ENCODE data around the gene RFPL1.
"Not testable (repeated sequence)": the region's sequence is repeated elsewhere in the genome, so short reads cannot be mapped to it uniquely, and the experiment has no call there.

The RFPL1 gene

DNA sequence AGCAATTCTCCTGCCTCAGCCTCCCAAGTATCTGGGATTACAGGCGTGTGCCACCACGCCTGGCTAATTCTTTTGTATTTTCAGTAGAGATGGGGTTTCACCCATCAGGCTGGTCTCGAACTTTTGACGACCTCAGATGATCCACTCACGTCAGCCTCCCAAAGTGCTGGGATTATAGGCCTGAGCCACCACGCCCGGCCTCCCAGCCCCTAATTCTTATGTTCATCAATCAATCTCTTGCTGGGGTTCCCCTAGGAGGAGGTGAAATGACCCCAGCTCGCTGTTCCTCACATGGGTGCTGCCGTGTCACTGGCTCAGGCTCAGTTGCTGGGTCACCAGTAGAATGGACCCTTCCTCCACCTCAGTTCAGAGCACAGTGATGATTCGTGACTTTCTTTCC is at the start of gene RFPL1:
Gene RFPL1, plus strand, starts transcription at position 301 of the 400 bp plus-strand sequence.
- DNase-seq: not testable (repeated sequence)

DNA sequence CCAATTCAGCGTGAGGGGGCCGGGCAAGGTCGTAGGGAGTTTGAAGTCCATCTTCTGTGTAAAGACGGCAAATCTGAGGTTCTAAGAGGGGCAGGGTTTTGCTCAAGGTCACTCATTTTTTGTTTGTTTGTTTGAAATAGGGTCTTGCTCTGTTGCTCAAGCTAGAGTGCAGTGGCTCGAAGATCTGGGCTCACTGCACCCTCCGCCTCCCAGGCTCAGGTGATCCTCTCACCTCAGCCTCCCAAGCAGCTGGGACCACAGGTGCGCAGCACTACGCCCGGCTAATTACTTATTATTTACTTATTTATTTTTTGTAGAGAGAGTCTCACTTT is 49.7 kb upstream of the RFPL1 start:
- no peak for DNase-seq

GRCh38 chr22:29390270-29390669 is 48.1 kb upstream of the RFPL1 start:
- no peak for DNase-seq

- no peak for DNase-seq
Measured at GRCh38 chr22:29391546-29391945, 46.8 kb upstream of the RFPL1 start.

- DNase-seq: no peak
Measured at GRCh38 chr22:29393019-29393608, 45.3 kb upstream of the RFPL1 start.

- DNase-seq: peak; percentile 79
Measured at GRCh38 chr22:29394931-29395581, 43.3 kb upstream of the RFPL1 start.

DNA sequence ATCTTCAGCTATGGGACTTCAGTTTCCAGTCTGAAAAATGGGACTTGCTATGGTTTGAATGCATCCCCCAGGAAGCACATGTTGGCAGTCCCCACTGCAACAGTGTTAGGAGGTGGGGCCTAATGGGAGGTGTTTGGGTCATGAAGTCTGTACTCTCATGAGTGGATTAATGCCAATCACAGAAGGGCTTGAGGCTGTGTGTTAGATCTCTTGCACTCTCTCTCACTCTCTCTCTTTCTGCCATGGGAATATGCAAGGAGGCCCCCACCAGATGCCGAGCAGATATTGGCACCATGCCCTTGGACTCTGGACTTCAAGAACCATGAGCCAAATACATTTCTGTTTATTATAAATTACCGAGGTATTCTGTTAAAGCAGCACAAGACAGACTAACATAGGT is 42.3 kb upstream of the RFPL1 start:
- DNase-seq: no peak

- no peak for DNase-seq
Measured at GRCh38 chr22:29397791-29398190, 40.6 kb upstream of the RFPL1 start.

DNA sequence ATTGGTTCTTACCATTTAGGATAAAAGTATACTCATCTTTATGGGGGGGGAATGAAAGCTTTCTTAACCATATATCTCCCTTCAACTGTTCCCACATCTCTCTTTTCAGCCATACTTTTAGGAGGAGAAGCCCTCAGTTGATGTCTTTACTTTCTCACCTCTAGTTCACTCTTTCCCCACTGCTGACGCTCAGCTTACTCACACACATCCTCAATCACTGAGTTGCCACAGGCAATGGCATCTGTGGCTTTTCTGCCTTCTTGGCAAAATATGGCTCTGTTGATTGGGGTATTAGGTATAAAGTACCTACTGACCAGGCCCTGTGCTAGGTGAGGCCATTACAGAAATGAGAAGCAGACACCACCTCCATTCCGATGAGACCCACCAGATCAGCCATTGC is 37.8 kb upstream of the RFPL1 start:
- DNase-seq: no peak

DNA sequence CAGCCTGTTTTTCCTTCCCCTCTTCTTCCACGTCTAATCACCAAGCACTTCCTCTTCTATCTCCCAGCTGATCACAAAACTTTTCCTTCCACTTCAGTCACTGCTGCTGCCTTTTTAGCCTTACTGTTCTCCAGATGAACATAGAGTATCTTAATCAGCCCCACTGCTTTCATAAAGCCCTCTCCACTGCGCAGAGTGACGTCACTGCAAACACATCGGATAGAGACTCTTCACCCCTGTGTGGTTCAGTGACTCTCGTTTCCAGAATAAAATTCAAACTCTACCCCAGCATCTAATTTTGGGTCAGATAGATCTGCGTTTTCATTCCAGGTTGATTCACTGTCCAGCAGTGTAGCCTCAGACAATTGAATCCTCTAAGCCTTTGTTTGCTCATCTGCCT is 36.8 kb upstream of the RFPL1 start:
- DNase-seq: not testable (repeated sequence)

DNA sequence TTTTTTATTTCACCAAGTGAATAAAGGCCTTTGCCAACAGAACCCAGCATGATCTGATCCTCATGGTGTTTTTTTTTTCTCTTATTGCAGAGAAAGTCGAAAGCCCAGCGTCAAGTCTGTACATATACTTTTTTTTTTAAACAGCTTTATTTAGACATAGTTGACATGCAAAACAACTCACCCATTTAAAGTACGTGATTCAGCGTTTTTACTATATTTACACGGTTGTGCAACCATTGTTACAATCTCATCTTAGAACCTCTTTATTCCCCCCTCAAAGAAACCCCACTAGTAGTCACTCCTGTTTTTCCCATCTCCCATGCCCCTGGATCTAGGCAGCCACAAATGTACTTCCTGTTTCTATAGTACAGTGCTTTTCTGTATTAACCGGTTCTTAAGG is 29.4 kb upstream of the RFPL1 start:
- DNase-seq: no peak

- not testable (repeated sequence) for DNase-seq
Measured at GRCh38 chr22:29411569-29412211, 26.7 kb upstream of the RFPL1 start.

DNA sequence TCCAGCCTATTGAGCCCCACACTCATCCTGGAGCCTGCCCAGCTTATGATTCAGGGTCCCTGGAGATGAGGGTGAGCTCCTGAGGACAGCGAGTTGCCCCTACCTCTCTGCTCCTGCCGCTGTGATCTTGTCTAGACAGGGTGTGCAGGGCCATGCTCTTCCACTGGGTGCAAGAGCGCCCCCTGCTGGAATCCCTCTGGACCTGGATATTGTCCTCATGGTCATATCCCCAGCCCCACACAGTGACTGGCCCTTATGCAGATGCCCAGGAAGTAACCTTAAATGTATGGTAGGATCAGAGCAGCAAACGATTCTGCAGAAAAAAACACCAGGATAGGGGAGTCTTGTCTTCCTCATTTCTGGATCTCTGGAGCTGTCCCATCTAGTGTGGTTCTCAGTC is 25.6 kb upstream of the RFPL1 start:
- DNase-seq: not testable (repeated sequence)

DNA sequence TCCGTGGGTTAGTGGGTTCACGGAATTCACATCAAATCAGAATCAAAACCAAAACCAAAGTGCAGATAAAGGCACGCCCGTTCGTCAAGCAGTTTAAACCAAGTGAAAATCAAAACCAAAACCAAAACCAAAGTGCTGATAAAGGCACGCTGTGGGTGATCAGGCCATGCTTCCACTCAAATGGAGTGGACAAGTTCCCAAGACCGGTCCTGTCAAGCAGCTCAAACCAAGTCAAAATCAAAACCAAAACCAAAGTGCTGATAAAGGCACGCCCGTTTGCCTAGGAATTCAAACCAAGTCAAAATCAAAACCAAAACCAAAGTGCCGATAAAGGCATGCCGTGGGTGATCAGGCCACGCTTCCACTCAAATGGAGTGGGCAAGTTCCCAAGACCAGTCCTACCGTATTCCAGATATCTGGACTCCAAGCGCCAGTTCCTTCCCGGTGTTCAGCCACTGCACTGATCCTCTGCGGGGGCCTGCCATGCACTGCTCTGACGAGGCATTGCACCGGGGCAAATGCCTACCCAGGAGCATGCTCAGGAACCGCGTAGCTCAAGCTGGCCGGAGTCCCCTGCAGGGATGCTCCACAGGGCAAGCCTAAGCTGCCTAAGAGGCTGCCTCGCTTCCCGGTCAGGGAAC is 23.3 kb upstream of the RFPL1 start:
- not testable (repeated sequence) for DNase-seq

GRCh38 chr22:29418704-29419103 is 19.7 kb upstream of the RFPL1 start:
- not testable (repeated sequence) for DNase-seq

DNA sequence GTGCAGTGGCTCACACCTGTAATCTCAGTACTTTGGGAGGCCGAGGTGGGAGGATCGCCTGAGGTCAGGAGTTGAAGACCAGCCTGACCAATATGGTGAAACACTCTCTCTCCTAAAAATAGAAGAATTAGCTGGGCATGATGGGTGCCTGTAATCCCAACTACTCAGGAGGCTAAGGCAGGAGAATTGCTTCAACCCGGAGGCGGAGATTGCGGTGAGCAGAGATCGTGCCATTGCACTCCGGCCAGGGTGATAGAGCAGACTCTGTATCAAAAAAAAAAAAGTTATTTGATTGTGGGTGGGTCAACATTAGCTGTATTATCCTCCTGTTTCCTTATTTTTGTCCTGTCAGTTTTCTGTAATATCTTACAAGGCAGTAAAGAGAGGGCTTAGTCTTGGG is 11.9 kb upstream of the RFPL1 start:
- no peak for DNase-seq

DNA sequence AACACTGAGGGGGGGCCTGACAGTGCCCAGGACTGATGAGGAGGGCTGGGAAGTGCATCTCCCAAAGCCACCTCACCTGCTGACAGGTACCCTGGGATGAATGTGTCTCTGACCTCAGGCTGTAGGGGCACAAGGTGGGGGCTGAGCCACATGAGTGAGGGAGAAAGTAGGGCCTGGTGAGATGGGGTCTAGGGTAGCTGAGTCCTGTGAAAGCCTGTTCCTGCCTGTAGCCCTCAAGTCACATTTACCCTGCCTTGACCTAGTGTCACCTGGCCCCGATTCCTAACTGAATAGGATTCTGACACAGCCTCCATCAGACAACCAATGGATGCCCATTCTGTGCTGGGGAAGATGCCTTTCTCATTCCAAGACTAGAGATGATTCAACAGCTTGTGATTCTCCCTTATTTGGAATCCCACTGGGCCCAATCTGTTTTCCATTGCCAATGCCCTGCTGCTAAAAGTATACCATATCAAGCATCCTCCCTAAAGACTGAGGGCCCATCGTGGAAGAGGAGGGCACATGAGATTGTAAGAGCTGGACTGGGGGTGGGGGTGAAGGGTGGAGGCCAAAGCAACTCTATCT is 11.1 kb upstream of the RFPL1 start:
- DNase-seq: no peak

DNA sequence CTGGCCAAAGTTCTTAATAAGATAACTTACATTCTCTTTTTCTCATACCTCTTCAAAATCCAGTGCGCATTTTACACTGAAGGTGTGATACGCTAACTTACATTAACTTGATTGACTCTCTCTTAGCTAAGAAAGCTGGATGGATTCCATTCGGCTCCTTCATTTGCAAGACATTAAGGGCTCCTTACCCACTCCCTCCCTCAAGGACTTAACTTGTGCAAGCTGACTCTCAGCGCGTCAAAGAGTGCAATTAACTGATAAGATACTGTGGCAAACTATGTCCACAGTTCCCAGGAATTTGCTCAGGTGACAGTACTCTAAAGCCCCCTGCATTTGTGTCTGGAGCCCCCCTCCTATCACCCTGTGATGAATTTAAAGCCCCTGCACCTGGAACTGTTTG is 6.4 kb upstream of the RFPL1 start:
- no peak for DNase-seq

DNA sequence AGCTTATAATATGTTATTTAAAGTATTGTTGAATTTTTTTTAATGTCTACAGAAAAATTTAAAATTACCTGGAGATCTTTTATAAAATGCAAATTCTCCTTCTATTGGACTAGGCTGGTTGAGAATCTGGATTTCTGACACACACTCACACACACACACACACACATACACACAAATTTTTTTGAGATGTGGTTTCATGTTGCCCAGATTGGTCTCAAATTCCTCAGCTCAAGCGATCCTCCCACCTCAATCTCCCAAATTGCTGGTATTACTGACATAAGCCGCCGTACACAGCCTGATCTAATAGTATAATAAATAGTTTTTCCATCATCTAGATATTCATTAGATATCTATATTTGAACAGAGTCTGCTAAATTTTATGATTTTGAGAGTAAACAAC is 4.5 kb upstream of the RFPL1 start:
- no peak for DNase-seq

DNA sequence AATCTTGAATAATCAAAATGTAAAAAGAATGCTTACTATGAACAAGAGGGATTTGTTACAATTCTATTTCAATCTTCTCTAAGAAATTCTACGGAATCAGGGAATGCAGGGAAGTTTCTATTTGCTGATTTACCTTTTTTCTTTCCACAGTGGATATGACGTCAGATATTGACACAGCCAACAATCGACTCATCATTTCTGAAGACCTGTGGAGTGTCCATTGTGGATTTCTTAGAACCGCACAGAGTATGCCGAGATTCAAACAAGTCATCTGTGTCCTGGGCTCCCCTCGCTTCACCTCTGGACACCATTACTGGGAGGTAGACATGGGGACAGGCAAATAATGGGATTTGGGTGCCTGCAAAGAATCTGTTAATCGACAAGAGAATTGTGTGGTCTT is 4.1 kb upstream of the RFPL1 start:
- DNase-seq: no peak

DNA sequence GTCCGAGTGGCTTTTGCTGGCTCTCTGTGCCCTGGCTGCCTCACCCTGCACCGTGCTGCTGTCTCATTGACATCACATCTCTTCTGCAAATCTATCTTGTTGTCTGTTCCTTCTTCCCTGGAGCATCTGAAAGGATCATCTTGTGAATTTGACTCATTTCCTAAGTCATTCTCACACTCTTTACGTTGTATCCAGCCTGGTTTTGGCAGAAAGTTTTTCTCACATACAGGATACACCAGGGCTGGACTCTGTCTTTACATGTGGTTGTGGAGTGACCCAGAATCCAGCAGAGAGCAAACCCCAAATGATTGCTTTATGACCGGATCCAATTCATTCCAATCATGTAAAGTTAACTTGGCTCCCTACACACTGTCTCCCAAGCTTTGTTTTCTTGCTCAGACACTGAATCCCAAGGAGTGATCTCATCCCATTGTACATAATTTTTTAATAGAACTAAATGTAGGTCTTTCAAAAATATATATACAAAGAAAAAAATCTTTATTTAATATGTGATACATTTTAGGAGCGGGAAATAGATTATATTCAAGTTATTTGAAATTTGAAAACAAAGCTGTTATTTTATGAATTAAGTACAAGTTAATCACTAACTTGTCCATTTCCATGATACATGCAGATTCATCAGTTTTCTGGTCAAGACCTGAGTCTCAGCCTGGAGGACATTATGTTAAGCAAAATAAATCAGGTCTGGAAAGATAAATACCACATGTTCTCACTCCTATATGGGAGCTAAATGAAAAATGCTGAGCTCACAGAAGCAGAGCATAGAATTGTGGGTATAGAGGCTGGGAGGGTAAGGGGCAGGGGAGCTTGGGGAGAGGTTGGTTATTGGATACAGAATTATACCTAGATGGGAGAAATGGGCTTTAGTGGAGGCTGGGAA is 2.9 kb upstream of the RFPL1 start:
- no peak for DNase-seq

DNA sequence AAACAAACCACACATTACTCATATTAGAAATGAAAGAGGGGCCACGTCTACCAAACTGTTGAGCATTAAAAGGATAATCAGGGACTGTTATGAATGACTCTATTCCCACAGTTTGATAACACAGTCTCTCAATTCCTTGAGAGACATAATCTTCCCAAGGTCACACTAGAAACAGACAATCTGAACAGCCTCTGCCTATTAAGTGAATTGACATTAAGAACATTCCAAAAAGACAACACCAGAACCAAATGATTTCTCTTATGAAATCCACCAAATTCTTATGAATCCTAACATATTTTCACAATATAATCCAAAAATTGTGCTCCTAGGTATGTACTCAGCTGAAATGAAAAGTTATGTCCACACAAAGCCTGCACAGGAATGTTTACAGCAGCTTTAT is 4.6 kb downstream of the RFPL1 start:
- no peak for DNase-seq

- DNase-seq: no peak
Measured at GRCh38 chr22:29443452-29443851, 5.1 kb downstream of the RFPL1 start.
